ENCODE results near the gene CFAP46.

CFAP46 gene

GRCh38 chr10:132884691-132885271 lies 57.6 kb downstream of the CFAP46 start:
- DNase-seq (ENCODE audit: low spot score): no peak
- Histone ChIP-seq H3K4me3 (no peak overlapping the region), H3K27ac (no peak overlapping the region)
- TF ChIP-seq CTCF (IDR thresholded peaks at IDR 0.05): no peak

- no peak for DNase-seq (ENCODE audit: low spot score)
- H3K27ac ChIP-seq: no peak overlapping the region
- TF ChIP-seq CTCF (IDR thresholded peaks at IDR 0.05): no peak
- no peak overlapping the region for H3K4me3 ChIP-seq
These were observed 58.3 kb downstream of the CFAP46 start for GRCh38 chr10:132884041-132884440.

- no peak for DNase-seq (ENCODE audit: low spot score)
- no peak for TF ChIP-seq CTCF (IDR thresholded peaks at IDR 0.05)
- Histone ChIP-seq H3K4me3 (no peak overlapping the region), H3K27ac (no peak overlapping the region)
These were observed 58.9 kb downstream of the CFAP46 start for GRCh38 chr10:132883391-132883881.

GRCh38 chr10:132882069-132882951 lies 60.1 kb downstream of the CFAP46 start:
- no peak for TF ChIP-seq CTCF (IDR thresholded peaks at IDR 0.05)
- Histone ChIP-seq H3K27ac (no peak overlapping the region), H3K4me3 (no peak overlapping the region)
- no peak for DNase-seq (ENCODE audit: low spot score)

GRCh38 chr10:132881186-132881920 lies 61.0 kb downstream of the CFAP46 start:
- Histone ChIP-seq H3K4me3 (no peak overlapping the region), H3K27ac (no peak overlapping the region)
- no peak for TF ChIP-seq CTCF (IDR thresholded peaks at IDR 0.05)
- no peak for DNase-seq (ENCODE audit: low spot score)

- DNase-seq (ENCODE audit: low spot score): no peak
- Histone ChIP-seq H3K27ac (no peak overlapping the region), H3K4me3 (no peak overlapping the region)
- TF ChIP-seq CTCF (IDR thresholded peaks at IDR 0.05): no peak
These were observed 62.0 kb downstream of the CFAP46 start for GRCh38 chr10:132880128-132880981.

Measured in coronary artery (tissue), 2 donors.